ENCODE measurements around the gene CDC123.
"Not testable (repeated sequence)": the region's sequence is repeated elsewhere in the genome, so short reads cannot be mapped to it uniquely, and the experiment has no call there.

The CDC123 gene

GRCh38 chr10:12255048-12255447, 59.1 kb downstream of the CDC123 start:
- no peak for TF ChIP-seq CTCF (conservative IDR thresholded peaks at IDR 0.05; ENCODE audit: control insufficient read depth, insufficient read depth, low read depth, low read length)
- DNase-seq (ENCODE audit: low read depth) = no peak
- no peak overlapping the region for H3K4me3 ChIP-seq (ENCODE audit: control insufficient read depth, low read depth, low read length)

GRCh38 chr10:12259988-12260387, 64.0 kb downstream of the CDC123 start:
- no peak for DNase-seq (ENCODE audit: low read depth)

GRCh38 chr10:12262278-12262981, 66.4 kb downstream of the CDC123 start:
- no peak for TF ChIP-seq CTCF (conservative IDR thresholded peaks at IDR 0.05; ENCODE audit: control insufficient read depth, insufficient read depth, low read depth, low read length)
- DNase-seq (ENCODE audit: low read depth) = no peak
- H3K4me3 ChIP-seq (ENCODE audit: control insufficient read depth, low read depth, low read length) = no peak overlapping the region

More at GRCh38 chr10:12259988-12260387, 64.0 kb downstream of the CDC123 start:
- no peak overlapping the region for H3K4me3 ChIP-seq (ENCODE audit: control insufficient read depth, low read depth, low read length)
- no peak for TF ChIP-seq CTCF (conservative IDR thresholded peaks at IDR 0.05; ENCODE audit: control insufficient read depth, insufficient read depth, low read depth, low read length)

- peak overlapping the region; percentile 45 for H3K4me3 ChIP-seq (ENCODE audit: control insufficient read depth, low read depth, low read length)
- peak; percentile 57 for DNase-seq (ENCODE audit: low read depth)
- peak; percentile 67 for TF ChIP-seq CTCF (conservative IDR thresholded peaks at IDR 0.05; ENCODE audit: control insufficient read depth, insufficient read depth, low read depth, low read length)
Observed at GRCh38 chr10:12264204-12264940, 68.4 kb downstream of the CDC123 start.

GRCh38 chr10:12269056-12269455, 73.1 kb downstream of the CDC123 start:
- TF ChIP-seq CTCF (conservative IDR thresholded peaks at IDR 0.05; ENCODE audit: control insufficient read depth, insufficient read depth, low read depth, low read length) = no peak
- no peak for DNase-seq (ENCODE audit: low read depth)
- no peak overlapping the region for H3K4me3 ChIP-seq (ENCODE audit: control insufficient read depth, low read depth, low read length)

GRCh38 chr10:12271210-12271540, 75.2 kb downstream of the CDC123 start:
- DNase-seq (ENCODE audit: low read depth) = no peak
- TF ChIP-seq CTCF (conservative IDR thresholded peaks at IDR 0.05; ENCODE audit: control insufficient read depth, insufficient read depth, low read depth, low read length) = no peak

GRCh38 chr10:12277862-12278261, 81.9 kb downstream of the CDC123 start:
- not testable (repeated sequence) for DNase-seq (ENCODE audit: low read depth); H3K4me3 ChIP-seq (ENCODE audit: control insufficient read depth, low read depth, low read length)

More at GRCh38 chr10:12271210-12271540, 75.2 kb downstream of the CDC123 start:
- H3K4me3 ChIP-seq (ENCODE audit: control insufficient read depth, low read depth, low read length) = no peak overlapping the region

All from fibroblast of mammary gland (primary cell).